ENCODE results near the gene ASB3. TPM values are rescaled to one million over a fixed set of nuclear protein-coding genes. Genes with fewer than 3 reads are reported as not detected.

The ASB3 gene
- 10.5 to 13.6 TPM (median 11.9 TPM) in 5 replicates for total RNA-seq (2022; extraction: Qiagen RNA extraction)

GRCh38 chr2:53786705-53787613, at the start of gene ASB3, which contains the start of gene ERLEC1:
Gene ASB3 (minus strand): TSS chr2:53786953. CDS start chr2:53765572, 21,381 bp downstream.
Gene ERLEC1 (plus strand): TSS chr2:53787044. CDS start chr2:53787211, 167 bp downstream.

GRCh38 chr2:53767405-53768241, 19.1 kb downstream of the ASB3 start, which contains the start of gene CHAC2:
Gene CHAC2 (plus strand): TSS chr2:53767804. CDS start chr2:53767887, 83 bp downstream.

Other genes starting within 250 kb of the ASB3 start
- 10.9 to 14.9 TPM (median 11.9 TPM) in 5 replicates for gene CHAC2, start 19.1 kb downstream of the ASB3 start, total RNA-seq (2022; extraction: Qiagen RNA extraction)
- 53.3 to 64.0 TPM (median 59.8 TPM) in 5 replicates for gene ERLEC1, start 91 bp upstream of the ASB3 start, total RNA-seq (2022; extraction: Qiagen RNA extraction)
- gene GPR75, start 73.0 kb upstream of the ASB3 start, total RNA-seq (2022; extraction: Qiagen RNA extraction), result 1.1 to 2.9 TPM (median 2.6 TPM) in 5 replicates
- gene PSME4, start 184.0 kb upstream of the ASB3 start, total RNA-seq (2022; extraction: Qiagen RNA extraction), result 47.0 to 57.9 TPM (median 51.5 TPM) in 5 replicates

All from A549 treated with dexamethasone at 1 μM for 4 hours (cell line).